RPMI8226 (cell line): ENCODE results near the gene IDH2.
"Not testable (repeated sequence)": the region's sequence is repeated elsewhere in the genome, so short reads cannot be mapped to it uniquely, and the experiment has no call there.

ENCODE experiments used
- DNase-seq: peaks from one replicate; pipeline ENCODE4 v3.0.0-alpha.2; 2015

Gene IDH2

DNA sequence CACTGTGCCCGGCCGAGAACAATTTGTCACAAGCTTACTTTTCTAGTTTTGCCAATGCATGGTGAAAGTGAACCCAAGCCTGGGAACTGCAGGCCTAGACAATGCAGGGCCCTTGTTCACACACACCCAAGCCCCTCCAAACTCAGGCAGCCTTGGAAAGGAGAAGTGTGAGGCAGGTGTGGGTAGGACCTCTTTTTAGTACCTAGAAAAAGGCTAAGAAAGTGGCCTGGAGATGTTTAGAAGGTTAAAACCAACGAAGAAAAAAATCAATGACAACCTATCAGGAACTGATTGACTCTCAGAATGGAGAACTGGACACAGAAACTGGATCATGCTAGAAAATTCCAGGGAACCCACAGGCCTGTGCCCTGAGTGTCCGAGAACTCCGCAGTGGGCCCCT lies 18.8 kb downstream of the IDH2 start:
- DNase-seq, result no peak

DNA sequence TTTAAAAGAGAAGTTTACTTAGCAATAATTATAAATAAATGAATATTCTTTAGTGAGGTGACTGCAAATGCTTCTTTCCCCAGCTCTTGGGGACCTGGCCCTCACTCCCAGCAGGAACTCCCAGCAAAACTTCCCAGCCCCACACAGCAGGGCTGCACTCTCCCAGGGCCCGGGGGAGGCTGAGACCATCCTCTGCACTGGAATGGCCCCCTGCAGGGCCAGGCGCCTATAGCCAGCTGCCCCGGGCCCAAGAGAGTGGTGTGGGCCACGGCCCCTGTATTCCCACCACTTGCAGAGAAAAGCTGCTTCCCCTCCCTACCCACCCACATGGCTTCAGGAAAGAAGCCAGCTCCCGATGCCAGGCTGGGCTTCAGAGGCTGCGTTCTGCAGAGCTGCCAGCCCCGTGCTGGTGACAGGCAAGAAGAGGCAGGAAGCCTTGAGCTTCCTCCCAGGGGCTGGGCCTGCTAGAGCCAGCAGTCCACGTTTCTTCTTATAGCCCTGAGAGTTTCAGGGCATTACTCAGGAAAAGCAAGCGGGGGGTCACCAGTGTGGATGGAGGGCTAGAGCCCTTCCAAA lies 20.0 kb downstream of the IDH2 start:
- no peak for DNase-seq

DNA sequence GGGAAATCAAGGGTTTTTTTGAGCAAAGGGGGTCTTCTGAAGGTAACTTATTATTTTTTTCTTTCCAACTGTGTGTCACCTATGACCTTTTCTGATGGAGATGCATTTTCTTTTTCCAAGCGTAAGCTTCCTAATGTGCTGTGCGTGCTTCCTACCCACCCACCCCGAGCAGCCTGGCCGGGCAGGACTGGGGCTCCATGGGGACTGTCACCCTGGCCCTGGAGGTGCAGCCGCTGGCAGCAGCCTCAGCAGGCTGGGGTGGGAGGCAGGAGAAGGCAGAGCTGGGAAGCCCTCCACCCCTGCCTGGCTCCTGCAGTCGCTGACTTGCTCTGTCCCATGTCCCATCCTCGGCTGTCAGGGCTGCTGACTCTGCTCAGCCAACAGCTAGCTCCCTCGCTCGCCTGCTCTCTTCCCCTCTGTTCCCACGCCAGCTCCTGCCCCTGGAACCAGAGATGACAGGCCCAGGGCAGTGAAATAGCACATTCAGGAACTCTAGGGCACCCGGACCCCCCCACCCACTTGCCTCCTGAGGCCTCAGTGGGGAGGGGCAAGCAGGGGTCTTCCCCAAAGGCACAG lies 21.4 kb downstream of the IDH2 start:
- no peak for DNase-seq

DNA sequence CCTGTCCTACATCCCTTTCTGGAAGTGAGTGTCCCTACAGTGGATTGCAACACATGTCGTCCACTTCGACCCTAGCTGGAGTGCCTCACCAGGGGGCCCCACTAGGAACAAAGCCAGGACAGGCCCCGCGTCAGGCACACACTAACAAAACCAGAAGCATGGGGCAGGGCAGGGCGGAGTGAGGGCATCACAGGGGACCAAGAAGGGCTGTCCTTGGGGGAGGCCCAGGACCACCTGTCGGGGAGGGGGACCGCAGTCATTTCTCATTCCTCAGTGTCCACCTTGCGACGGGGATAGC lies 21.9 kb downstream of the IDH2 start:
- DNase-seq, result no peak

DNA sequence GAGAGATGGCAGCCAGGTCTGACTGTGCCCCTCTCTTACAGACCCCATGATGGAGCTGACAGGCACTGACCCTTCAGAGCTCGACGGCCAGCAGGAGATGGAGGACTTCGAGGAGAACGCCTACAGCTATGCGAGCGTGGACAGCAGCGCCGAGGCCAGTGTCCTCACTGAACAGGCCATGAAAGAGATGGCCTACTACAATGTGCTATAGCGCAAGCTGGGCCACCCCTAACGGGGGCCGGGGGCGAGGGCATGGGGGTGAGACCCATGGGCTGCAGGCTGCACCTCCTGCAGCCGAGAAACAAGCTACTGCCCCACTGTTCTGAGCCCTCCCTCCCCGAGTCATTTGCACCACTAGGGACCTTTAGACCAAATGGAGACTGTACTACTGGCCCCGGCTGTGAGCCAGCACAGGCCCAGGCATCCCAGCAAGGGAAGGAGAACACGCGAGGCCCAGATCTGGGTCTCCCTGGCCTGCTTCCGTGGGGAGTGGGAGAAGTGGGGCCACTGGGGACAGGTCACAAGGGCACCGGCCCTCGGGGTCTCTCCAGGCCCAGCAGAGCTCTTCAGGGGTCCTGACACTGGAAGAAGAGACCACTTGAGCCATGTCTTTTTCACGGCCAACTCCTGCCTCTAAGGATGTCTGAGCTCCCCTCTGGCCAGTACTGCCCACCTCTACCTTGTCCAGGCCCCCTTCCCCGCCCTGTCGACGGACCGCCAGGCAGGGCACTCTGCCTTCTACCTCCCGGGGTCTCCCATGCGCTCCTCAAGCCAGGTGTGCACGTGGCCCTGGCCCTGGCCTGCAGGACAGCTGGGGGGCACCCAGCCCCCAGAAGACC lies 22.4 kb downstream of the IDH2 start:
- no peak for DNase-seq

DNA sequence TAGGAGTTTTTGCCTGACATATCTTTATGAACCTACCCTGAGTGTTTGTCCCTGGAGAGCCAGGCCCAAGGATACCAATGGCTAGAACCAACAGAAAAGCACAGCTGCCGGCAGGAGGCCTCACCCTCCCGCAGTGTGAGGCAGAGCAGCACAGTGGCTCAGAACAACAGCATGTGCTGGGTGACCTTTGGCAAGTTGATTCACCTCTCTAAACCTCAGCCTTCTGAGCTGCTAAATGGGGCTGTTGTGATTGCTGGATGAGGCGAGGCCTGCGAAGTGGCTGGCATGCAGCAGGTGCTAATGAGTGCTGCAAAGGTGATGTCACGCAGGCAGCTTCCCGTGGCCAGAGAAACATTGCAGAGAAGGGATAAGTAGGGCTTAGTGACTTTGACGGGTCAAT lies 23.3 kb downstream of the IDH2 start:
- DNase-seq, result no peak

DNA sequence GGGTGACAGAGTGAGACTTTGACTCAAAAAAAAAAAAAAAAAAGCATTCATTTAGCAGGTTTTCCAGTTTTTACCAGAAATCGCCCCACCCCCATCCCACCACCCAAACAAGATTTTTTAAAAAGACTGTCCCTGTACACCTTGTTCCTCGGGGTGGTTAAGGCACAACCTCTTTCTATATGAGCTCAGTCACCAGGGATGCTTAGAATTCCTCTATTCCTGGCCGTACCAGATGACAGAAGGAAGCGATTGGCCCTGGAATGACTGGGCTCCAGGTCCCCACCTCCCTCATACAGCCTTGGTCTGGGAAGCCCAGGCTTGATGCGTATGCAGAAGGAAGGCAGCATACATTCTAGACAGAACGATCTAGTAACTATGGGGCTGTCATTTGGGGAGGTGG lies 25.6 kb downstream of the IDH2 start:
- no peak for DNase-seq

DNA sequence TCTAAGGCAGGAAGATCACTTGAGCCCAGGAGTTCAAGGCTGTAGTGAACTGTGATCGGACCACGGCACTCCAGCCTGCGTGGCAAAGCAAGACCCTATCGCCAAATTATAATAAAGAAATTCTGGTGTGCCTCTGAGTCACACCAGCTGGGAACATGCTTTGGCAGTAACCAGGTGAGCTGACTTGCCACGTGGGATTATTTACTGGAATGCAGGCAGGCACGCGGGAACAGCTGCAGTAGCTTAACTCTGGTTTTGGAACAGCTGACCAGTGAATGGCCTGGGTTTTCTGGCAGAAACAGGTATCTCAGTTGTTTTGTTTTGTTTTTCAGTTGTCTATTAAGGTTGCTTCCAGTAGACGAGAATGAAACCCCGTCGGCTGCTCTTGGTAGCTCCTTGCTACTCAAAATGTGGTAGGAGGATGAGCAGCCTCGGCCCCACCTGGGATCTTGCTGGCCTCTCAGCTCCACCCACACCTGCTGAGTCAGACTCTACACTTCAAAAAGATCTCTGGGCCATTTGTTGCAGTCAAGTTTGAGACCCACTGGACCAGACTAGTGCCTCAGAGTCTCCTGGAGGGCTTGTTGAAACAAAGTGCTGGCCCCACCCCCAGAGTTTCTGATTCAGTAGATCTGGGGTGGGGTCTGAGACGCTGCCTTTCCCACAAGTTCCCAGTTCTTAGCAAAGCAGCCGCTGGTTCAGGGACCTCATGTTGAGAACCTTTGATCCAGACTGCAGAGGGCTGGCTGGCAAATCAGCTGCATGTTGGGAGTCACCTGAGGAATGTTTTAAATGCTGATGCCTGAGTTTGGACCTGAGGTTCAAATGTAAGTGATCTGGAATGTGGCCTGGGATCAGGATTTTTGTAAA lies 26.6 kb downstream of the IDH2 start:
- peak; percentile 60 for DNase-seq

DNA sequence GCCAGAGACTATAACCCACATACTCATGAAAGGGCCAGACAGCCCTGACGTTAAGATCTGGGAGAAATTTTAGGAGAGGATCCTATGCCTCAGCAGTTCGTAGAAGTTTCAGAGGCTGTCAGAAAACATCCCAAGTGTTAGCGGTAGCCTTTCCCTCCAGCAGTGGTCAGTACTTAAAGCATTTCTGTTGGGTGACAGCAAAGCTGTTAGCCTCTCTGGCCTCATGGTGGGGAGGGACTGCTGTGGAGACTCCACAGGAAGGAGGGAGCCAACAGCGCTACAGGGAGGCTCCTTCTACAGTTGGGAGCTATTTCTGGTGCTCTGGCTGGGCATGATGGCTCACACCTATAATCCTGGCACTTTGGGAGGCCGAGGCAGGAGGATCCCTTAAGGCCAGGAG lies 27.4 kb downstream of the IDH2 start:
- no peak for DNase-seq

DNA sequence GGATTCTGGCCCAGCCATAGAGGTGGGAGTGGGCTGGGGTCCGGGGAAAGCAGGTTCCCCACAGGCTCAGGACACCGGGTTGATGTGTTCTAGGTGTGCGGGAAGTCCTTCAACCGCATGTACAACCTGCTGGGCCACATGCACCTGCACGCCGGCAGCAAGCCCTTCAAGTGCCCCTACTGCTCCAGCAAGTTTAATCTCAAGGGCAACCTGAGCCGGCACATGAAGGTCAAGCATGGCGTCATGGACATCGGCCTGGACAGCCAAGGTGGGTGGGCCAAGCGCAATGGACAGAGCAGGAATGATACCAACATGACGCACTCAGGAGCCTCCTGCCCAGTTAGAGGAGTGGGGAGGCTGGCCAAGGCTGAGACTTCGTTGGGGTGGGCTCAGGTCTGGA lies 28.2 kb downstream of the IDH2 start:
- no peak for DNase-seq

DNA sequence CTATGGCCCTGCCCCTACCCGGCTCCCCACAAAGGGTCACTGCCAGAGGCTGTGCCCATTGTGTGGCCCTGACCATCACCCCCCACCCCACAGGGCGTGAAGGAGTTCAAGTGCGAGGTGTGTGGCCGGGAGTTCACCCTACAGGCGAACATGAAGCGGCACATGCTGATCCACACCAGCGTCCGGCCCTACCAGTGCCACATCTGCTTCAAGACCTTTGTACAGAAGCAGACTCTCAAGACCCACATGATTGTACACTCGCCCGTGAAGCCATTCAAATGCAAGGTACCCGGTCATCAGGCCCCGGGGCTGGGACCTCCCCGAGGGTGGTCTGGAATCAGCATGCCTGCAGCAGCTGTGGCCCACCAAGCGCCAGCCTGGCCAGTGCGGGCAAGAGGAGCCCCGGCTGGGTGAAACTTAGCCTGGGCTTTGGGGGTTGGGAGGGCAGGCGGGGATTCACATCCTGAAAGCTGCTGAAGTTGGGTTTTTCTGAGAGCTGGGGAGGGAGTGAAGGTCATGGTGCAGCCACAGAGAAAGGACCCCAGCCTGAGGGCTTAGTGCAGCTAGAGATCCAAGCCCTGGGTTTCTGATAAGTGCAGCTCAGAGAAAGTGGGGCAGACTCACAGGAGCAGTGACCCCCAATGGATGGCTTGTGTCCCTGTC lies 29.2 kb downstream of the IDH2 start:
- DNase-seq, result no peak

DNA sequence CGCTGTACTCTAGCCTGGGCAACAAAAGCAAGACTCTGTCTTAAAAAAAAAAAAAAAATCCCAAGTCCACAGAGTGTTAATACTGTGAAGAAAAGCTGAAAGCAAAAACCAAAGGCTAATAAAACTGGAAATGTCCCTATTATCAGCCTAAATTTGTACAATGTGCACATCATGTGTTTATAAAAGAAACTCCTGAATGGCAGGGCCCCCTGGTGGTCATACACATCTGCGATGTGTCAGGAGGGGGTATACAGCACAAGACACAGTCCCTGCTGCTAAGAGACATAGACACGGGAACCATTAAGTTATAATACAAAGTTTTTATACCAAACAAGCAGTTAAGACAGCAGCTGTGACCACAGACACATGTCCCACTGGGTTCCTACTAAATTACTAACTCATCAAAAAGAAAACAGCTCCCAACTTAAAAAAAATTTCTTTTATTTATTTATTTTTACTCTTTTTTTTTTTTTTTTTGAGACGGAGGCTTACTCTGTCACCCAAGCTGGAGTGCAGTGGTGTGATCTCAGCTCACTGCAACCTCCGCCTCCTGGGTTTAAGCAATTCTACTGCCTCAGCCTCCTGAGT lies 31.0 kb downstream of the IDH2 start:
- peak; percentile 92 for DNase-seq

DNA sequence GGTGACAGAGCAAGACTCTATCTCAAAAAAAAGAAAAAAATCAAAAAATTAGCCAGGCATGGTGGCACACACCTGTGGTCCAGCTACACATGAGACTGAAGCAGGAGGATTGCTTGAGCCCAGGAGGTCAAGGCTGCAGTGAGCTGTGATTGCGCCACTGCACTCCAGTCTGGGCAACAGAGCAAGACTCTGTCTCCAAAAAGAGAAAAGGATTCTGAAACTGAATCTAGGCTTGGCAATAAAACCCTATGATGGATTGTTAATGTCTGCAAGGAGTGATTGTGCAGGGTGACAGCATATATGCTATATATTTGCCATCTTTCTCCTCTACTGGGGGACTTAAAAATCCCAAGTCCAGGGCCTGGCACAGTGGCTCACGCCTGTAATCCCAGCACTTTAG lies 31.6 kb downstream of the IDH2 start:
- not testable (repeated sequence) for DNase-seq

DNA sequence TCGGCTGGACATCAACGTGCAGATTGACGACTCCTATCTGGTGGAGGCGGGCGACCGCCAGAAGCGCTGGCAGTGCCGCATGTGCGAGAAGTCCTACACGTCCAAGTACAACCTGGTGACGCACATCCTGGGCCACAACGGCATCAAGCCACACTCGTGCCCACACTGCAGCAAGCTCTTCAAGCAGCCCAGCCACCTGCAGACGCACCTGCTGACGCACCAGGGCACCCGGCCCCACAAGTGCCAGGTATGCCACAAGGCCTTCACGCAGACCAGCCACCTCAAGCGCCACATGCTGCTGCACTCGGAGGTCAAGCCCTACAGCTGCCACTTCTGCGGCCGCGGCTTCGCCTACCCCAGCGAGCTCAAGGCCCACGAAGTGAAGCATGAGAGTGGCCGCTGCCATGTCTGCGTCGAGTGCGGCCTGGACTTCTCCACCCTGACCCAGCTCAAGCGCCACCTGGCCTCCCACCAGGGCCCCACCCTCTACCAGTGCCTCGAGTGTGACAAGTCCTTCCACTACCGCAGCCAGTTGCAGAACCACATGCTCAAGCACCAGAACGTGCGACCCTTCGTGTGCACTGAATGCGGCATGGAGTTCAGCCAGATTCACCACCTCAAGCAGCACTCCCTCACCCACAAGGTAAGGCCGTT lies 34.2 kb downstream of the IDH2 start:
- no peak for DNase-seq

DNA sequence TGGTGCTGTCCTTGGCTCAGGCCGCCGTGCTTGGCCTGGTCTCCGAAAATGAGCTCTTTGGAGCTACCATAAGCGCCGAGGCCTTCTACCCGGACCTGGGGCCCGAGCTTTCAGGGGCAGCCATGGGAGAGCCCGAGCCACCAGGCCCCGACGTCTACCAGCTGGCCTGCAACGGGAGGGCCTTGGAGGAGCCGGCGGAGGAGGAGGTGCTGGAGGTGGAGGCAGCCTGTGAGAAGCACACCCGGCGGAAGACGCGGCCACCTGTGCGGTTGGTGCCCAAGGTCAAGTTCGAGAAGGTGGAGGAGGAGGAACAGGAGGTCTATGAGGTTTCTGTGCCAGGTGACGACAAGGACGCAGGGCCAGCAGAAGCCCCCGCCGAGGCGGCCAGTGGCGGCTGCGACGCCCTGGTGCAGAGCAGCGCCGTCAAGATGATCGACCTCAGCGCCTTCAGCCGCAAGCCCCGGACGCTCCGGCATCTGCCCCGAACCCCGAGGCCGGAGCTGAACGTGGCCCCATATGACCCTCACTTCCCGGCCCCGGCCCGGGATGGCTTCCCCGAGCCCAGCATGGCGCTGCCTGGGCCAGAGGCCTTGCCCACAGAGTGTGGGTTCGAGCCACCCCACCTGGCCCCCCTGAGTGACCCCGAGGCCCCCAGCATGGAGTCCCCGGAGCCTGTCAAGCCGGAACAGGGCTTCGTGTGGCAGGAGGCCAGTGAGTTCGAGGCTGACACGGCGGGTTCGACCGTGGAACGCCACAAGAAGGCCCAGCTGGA lies 34.9 kb downstream of the IDH2 start:
- no peak for DNase-seq

DNA sequence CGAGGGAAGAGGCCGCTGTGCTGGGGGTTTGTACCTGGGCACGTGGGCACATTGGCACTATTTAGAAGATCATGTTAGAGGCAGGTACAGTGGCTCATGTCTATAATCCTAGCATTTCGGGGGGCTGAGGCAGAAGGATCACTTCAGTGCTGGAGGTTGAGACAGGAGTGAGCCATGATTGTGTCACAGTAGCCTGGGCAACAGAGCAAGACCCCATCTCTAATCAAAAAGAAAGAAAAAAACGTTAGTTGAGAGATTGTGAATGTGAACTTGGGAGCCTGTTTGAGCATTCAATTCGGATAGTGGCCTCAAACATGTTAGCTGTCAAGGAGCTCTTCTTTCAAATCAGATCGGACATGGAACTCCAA lies 36.6 kb downstream of the IDH2 start:
- no peak for DNase-seq

DNA sequence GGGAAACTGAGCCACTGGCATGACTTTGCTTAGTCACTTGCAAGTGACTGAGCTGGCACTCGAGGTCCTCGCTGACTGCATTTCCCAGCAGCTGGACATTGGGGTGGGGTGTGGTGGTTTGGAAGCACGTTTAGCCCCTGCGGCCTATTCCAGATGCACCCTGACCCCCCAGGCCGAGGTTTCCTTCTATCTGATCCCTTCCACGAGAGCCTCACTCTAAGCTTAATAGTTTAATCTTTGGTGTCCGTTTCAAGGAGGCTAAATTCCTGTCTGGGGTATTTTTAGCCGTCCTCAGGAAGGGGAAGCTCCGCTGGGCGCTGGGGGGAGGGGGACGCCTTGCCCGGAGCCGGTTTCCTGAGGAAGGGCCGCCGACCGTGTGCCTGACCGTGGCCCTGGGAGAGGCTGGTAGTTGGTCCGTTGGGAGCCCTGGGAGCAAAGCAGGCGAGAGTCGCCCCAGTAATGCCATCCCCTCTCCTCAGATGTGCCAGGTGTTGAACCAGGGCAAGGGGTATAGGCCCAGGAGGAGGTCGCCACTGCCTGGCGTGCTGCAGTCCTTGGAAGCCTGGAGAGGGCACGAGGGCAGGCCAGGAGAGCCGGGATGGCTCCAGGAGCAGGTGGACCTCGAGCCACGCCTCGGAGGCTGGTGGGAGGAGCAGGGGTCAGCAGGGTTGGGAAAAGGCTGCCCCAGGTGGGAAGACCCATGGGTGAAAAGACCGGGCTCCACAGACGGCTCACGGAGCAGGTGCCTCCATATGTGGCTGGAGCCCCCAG lies 37.2 kb downstream of the IDH2 start:
- no peak for DNase-seq

DNA sequence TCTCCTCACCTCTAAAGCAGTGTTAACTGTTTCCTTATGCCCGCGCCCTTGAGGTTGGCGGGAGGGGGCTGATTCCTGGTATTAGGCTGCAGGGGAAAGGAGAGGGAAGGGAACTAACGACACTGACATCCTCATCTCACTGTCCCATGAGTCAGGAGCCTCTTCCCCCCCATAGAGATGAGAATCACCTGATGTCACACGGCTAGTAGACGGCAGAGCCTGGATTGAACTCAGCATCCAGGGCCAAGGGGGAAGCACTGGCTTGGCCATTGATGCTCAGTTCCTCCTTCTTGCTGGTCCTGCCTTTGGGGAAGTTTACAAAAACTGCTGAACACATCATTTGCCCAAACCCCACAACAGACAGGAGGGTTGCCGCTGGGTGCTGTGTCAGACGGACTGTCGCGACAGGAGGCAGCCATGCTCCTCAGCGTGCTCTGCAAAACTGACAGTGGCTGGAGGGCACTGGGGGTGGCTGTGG lies 38.5 kb downstream of the IDH2 start:
- peak; percentile 67 for DNase-seq

DNA sequence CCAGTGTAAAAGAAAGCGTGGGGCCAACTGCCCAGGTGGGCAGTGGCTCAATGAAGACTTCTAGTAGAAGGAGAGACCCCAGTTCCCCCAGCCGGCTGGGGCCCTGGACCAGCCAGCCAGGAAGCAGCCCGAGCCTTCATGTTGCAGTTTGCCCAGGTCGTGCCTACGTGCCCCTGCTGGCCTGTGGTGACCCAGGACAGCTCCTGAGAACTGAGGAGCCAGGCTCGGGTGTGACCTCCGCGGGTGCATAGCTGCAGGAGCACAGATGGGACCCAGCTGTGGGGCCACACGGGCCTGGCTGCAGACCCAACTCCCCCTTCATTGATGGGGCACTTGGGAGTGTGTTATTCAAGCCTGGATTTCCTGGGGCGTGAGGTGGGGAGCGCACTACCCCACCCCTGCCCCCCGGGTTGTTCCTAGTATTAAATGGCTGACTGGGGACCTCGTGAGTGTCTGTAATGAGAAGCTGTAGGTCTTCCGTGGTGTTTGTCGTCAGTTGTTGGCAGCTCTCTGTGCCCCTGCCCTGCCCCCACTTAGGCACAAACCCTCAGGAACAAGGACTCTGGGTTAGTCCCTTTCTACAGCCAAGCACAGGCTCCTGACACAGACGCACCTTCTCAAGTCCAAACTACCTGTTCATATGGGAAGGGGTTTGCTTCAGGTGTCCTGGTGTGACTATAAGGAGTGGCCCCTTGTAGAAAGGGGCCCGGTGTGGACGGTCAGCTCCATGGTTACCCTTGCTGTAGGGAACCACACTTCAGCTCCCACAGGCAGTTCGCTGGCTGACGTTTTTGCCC lies 39.1 kb downstream of the IDH2 start:
- DNase-seq, result no peak
